DND-41 (cell line): Measurements from ENCODE around the gene PARL.

Source experiments
- ATAC-seq: fragments of 200-7000 bp; cut with Tn5 transposase; 3 replicates; pipeline ENCODE4 v1.9.1; 2021; ENCODE audit warnings: low read depth; ENCODE audit not compliant: insufficient read depth
- DNase-seq: peaks from one replicate; pipeline ENCODE4 v3.0.0-alpha.2; 2020
- H2AFZ ChIP-seq: 2 replicates; pipeline ENCODE4 v1.6.0; 2012; ENCODE audit warnings: low read depth, low read length
- H3K27ac ChIP-seq: 2 replicates; pipeline ENCODE4 v1.5.1; 2012; ENCODE audit warnings: low read length, inconsistent platforms
- H3K27me3 ChIP-seq: fragments of 200-600 bp; sonication (generic); 2 replicates; pipeline ENCODE4 v1.6.0; 2012; ENCODE audit warnings: low read length, mild to moderate bottlenecking, inconsistent platforms; ENCODE audit not compliant: insufficient read depth, poor library complexity
- H3K36me3 ChIP-seq: 2 replicates; pipeline ENCODE4 v1.5.1; 2012; ENCODE audit warnings: low read length, inconsistent platforms; ENCODE audit not compliant: insufficient read depth
- H3K4me1 ChIP-seq: 2 replicates; pipeline ENCODE4 v1.5.1; 2012; ENCODE audit warnings: mild to moderate bottlenecking, low read length; ENCODE audit not compliant: insufficient read depth
- H3K4me2 ChIP-seq: 2 replicates; pipeline ENCODE4 v1.6.0; 2012; ENCODE audit warnings: mild to moderate bottlenecking, moderate library complexity, low read length, inconsistent platforms; ENCODE audit not compliant: insufficient read depth
- H3K4me3 ChIP-seq, 2 experiments: fragments of 200-600 bp in 1 of 2; shearing (Covaris generic) in 1 of 2; 2 replicates each; pipeline ENCODE4 v1.5.1; 2012 to 2016; ENCODE audit warnings: inconsistent platforms in 2 of 2, low read length in 2 of 2, mild to moderate bottlenecking in 2 of 2, low read depth in 1 of 2, moderate library complexity in 1 of 2
- H3K79me2 ChIP-seq: 2 replicates; pipeline ENCODE4 v1.6.0; 2012; ENCODE audit warnings: low read length, inconsistent platforms; ENCODE audit not compliant: insufficient read depth
- H3K9ac ChIP-seq: 2 replicates; pipeline ENCODE4 v1.6.0; 2012; ENCODE audit warnings: low read depth, mild to moderate bottlenecking, inconsistent platforms, low read length, moderate library complexity
- H3K9me3 ChIP-seq: 2 replicates; pipeline ENCODE4 v1.5.1; 2012; ENCODE audit warnings: low read length, moderate library complexity, mild to moderate bottlenecking, inconsistent platforms; ENCODE audit not compliant: insufficient read depth, severe bottlenecking
- H4K20me1 ChIP-seq: 2 replicates; pipeline ENCODE4 v1.6.0; 2012; ENCODE audit warnings: low read length; ENCODE audit not compliant: insufficient read depth
- EZH2 ChIP-seq: IDR thresholded peaks from 3 replicates; pipeline ENCODE4 v1.6.1; 2012; ENCODE audit warnings: borderline replicate concordance, low read depth, mild to moderate bottlenecking, moderate library complexity, low read length, inconsistent platforms; ENCODE audit not compliant: severe bottlenecking
- TF ChIP-seq, protein P1 (sequence below): IDR thresholded peaks from 2 replicates; pipeline ENCODE4 v1.5.1; 2012; ENCODE audit warnings: borderline replicate concordance, low read length, moderate library complexity, mild to moderate bottlenecking; ENCODE audit not compliant: poor library complexity, severe bottlenecking; ENCODE audit errors: extremely low read depth

Gene PARL

DNA sequence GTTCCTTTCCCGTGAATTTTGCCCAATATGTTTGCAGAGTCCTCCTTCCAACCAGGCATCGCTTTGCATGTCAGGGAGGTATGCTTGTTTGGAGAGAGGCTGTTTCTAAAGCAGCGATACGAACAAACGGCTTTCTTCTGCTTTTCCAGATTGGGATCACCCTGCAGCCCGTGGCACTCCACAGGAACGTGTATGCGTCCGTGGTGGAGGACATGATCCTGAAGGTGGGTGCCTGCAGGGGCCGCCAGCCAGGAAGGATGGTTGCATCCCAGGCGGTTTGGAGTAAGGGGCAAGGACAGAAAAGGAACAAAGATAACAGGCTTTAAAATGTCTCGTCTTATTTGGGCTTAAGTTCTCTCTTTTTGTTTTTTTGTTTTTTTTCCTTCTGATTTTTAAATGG lies 76.8 kb downstream of the PARL start:
- Histone ChIP-seq H3K4me1 (no peaks in the 10 kb centered on the region), H3K79me2 (no peaks in the 10 kb centered on the region), H2AFZ (no peak overlapping the region), H3K9me3 (no peaks in the 10 kb centered on the region), H3K4me3 (no peak overlapping the region), H3K36me3 (peaks cover 96% of the 10 kb centered on the region), H3K9ac (no peak overlapping the region), H4K20me1 (no peaks in the 10 kb centered on the region), H3K27ac (no peak overlapping the region), H3K27me3 (no peaks in the 10 kb centered on the region), H3K4me2 (no peak overlapping the region)
- DNase-seq = no peak
- no peak for TF ChIP-seq EZH2
- TF ChIP-seq, protein P1, sequence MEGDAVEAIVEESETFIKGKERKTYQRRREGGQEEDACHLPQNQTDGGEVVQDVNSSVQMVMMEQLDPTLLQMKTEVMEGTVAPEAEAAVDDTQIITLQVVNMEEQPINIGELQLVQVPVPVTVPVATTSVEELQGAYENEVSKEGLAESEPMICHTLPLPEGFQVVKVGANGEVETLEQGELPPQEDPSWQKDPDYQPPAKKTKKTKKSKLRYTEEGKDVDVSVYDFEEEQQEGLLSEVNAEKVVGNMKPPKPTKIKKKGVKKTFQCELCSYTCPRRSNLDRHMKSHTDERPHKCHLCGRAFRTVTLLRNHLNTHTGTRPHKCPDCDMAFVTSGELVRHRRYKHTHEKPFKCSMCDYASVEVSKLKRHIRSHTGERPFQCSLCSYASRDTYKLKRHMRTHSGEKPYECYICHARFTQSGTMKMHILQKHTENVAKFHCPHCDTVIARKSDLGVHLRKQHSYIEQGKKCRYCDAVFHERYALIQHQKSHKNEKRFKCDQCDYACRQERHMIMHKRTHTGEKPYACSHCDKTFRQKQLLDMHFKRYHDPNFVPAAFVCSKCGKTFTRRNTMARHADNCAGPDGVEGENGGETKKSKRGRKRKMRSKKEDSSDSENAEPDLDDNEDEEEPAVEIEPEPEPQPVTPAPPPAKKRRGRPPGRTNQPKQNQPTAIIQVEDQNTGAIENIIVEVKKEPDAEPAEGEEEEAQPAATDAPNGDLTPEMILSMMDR = no peak
- ATAC-seq = no peak

DNA sequence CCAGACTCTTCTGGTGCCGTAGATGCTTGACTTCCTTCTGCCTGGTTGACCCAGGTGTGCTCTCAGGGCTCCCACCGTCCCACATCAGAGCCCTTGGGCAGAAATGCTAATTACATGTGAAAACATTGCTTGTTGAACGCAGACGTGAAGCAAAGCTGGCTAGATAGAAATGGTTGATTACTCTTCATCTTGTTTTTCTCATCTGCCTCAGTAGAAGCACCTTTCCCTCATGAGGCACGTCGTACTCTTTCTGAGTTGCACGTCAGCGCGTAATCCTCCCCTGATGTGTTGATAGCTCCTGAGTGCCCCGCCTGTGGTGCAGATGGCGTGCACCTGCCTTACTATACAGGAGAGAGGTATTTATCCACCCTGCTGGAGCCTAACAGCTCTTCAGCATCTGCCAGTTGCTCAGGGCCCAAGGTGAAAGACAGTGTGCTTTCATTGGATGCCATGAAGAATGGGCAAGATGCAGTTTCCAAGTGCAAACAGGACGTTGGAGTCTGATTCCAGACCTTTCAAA lies 77.4 kb downstream of the PARL start:
- H3K9ac ChIP-seq = no peak overlapping the region
- no peaks in the 10 kb centered on the region for H3K79me2 ChIP-seq
- no peak for TF ChIP-seq EZH2
- TF ChIP-seq, protein P1 = no peak
- H3K4me1 ChIP-seq = no peaks in the 10 kb centered on the region
- ATAC-seq = no peak
- H4K20me1 ChIP-seq = no peaks in the 10 kb centered on the region
- H3K36me3 ChIP-seq = peaks cover 96% of the 10 kb centered on the region
- DNase-seq = no peak
- H3K9me3 ChIP-seq = no peaks in the 10 kb centered on the region
- no peak overlapping the region for H3K4me2 ChIP-seq
- H3K27ac ChIP-seq = no peak overlapping the region
- no peak overlapping the region for H2AFZ ChIP-seq
- H3K4me3 ChIP-seq = no peak overlapping the region
- no peaks in the 10 kb centered on the region for H3K27me3 ChIP-seq

DNA sequence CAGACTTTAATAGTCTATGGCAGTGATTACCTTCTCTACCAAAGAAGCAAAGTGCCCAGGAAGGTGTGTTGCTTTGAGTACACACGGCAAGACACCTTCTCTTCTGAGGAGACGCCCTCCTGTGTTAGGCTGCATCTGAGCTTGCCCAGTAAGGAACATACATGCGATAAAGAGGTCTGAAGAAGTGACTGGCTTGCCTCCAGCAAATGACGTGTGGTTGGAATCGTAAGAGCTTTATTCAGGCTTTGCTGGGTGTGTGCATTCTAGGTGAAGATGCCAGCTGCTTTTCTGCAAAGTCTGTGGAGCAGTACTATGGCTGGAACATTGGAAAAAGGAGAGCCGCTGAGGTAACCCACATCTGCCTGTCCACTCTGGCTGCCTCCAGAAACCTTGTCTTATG lies 81.7 kb downstream of the PARL start:
- DNase-seq = no peak
- H4K20me1 ChIP-seq = no peaks in the 10 kb centered on the region
- H3K4me3 ChIP-seq = no peak overlapping the region
- no peak for TF ChIP-seq EZH2
- TF ChIP-seq, protein P1 = no peak
- no peak overlapping the region for H3K9ac ChIP-seq
- no peak overlapping the region for H3K4me2 ChIP-seq
- no peaks in the 10 kb centered on the region for H3K79me2 ChIP-seq
- no peaks in the 10 kb centered on the region for H3K9me3 ChIP-seq
- H3K27me3 ChIP-seq = no peaks in the 10 kb centered on the region
- H3K4me1 ChIP-seq = no peaks in the 10 kb centered on the region
- H3K27ac ChIP-seq = no peak overlapping the region
- peaks cover 97% of the 10 kb centered on the region for H3K36me3 ChIP-seq
- ATAC-seq = no peak
- no peak overlapping the region for H2AFZ ChIP-seq

DNA sequence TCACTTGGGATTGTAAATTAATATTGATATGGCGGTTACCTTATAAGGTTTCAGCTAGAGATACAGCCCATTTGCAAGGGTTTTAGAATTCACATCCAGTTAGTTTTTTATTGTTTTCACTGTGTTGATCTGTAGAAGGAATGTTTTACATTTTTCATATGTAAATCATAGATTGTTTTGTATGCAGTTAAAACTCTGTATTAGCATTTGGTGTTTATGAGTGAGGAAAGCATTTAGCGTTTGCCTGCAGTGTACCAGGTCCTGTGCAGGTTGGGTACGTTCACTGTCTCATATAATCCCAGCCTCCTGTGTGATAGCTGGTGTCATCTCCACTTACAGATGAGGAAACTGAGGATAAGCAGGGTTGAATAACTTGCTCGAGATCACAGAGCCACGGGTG lies 83.1 kb downstream of the PARL start:
- Histone ChIP-seq H3K4me3 (no peak overlapping the region), H3K9me3 (no peaks in the 10 kb centered on the region), H3K9ac (no peak overlapping the region), H3K27me3 (no peaks in the 10 kb centered on the region), H3K36me3 (peaks cover 97% of the 10 kb centered on the region), H3K4me1 (no peaks in the 10 kb centered on the region), H4K20me1 (no peaks in the 10 kb centered on the region), H2AFZ (no peak overlapping the region), H3K79me2 (no peaks in the 10 kb centered on the region), H3K4me2 (no peak overlapping the region), H3K27ac (no peak overlapping the region)
- no peak for ATAC-seq
- TF ChIP-seq EZH2 = no peak
- TF ChIP-seq, protein P1 = no peak
- DNase-seq = no peak
